ENCODE data around the gene PCDHGA2.
"Not testable (repeated sequence)": the region's sequence is repeated elsewhere in the genome, so short reads cannot be mapped to it uniquely, and the experiment has no call there.

Gene PCDHGA2

DNA sequence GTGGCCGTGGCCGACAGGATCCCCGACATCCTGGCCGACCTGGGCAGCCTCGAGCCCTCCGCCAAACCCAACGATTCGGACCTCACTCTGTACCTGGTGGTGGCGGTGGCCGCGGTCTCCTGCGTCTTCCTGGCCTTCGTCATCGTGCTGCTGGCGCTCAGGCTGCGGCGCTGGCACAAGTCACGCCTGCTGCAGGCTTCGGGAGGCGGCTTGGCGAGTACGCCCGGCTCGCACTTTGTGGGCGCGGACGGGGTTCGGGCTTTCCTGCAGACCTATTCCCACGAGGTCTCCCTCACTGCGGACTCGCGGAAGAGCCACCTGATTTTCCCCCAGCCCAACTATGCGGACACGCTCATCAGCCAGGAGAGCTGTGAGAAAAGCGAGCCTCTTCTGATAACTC is 7.5 kb downstream of the PCDHGA2 start:
- not testable (repeated sequence) for DNase-seq (ENCODE audit: low read depth in 3 of 3)

DNA sequence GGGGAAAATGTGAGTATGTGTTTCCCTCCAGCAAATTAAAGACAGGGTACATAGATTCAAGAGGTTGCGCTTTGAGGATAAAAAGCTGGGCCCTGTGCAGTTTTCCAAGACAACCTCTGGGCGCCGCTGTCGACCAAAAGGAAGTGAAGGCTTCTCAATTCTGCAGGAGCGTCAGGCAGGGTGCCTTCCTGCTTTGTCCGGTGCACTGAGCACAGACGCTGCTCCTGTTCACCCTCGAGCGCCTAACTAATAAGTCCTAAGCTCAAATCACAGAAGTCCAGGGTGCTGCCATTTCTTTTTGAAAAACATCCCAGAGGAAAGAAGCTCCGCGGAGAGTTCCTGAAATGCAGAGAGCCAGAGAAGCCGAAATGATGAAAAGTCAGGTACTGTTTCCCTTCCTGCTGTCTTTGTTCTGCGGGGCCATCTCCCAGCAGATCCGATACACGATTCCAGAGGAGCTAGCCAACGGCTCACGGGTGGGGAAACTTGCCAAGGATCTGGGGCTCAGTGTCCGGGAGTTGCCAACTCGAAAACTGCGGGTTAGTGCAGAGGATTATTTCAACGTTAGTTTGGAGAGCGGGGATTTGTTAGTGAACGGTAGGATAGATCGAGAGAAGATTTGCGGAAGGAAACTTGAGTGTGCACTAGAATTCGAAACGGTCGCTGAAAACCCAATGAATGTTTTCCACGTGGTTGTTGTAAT is 11.5 kb downstream of the PCDHGA2 start, which contains the start of gene PCDHGB1:
TSS of gene PCDHGB1 (plus strand) at position 183 of the 703 bp plus-strand sequence. CDS start at position 345, 162 bp downstream.
- peak in 1 of 3 experiments; percentile 27 for DNase-seq (ENCODE audit: low read depth in 3 of 3)

DNA sequence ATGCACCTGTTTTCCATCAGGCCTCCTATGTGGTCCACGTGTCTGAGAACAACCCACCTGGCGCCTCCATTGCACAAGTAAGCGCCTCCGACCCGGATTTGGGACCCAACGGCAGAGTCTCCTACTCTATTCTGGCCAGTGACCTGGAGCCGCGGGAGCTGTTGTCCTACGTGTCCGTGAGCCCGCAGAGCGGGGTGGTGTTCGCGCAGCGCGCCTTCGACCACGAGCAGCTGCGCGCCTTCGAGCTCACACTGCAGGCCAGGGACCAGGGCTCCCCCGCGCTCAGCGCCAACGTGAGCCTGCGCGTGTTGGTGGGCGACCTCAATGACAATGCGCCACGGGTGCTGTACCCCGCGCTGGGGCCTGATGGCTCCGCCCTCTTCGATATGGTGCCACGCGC is 13.0 kb downstream of the PCDHGA2 start:
- DNase-seq (ENCODE audit: low read depth in 3 of 3): no peak

DNA sequence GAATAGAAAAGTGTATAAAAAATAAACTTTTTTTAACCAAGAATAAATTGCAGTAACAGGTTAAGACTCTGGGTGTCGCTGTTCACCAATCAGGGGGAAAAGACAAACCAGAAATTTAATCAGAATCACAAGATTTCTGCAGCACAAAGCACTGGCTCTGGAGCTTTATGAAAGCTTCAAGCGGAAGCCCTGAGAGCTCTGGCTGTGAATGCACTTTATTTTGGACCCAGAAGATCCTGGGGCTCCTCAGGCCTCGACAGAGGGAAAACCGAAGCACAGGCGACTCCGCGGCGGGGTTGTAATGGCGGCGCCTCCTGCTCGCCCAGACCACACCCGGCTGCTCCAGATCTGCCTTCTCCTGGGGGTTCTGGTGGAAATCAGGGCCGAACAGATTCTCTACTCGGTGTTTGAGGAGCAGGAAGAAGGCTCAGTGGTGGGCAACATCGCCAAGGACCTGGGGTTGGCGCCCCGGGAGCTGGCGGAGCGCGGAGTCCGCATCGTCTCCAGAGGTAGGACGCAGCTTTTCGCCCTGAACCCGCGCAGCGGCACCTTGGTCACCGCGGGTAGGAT is 16.4 kb downstream of the PCDHGA2 start, which contains the start of gene PCDHGA4:
TSS of gene PCDHGA4 (plus strand) at position 122 of the 570 bp plus-strand sequence. CDS start at position 209, 87 bp downstream.
- DNase-seq (ENCODE audit: low read depth in 3 of 3): no peak

DNA sequence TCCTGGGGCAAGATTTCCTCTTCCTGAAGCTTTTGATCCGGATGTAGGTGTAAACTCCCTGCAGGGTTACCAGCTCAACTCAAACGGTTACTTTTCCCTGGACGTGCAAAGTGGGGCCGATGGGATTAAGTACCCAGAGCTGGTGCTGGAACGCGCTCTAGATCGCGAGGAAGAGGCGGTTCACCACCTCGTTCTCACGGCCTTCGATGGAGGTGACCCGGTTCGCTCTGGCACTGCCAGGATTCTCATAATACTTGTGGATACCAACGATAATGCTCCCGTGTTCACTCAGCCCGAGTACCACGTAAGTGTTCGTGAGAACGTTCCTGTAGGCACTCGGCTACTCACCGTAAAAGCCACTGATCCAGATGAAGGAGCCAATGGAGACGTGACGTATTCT is 17.1 kb downstream of the PCDHGA2 start:
- DNase-seq (ENCODE audit: low read depth in 3 of 3): no peak

DNA sequence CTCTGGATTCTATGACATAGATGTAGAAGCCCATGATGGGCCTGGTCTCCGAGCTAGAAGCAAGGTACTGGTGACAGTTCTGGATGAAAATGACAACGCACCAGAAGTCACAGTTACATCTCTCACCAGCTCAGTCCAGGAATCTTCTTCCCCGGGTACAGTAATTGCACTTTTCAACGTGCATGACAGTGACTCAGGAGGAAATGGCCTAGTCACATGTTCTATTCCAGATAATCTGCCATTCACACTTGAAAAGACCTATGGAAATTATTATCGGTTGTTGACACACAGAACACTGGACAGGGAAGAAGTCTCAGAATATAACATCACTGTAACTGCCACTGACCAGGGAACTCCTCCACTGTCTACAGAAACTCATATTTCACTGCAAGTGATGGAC is 17.6 kb downstream of the PCDHGA2 start:
- no peak for DNase-seq (ENCODE audit: low read depth in 3 of 3)

DNA sequence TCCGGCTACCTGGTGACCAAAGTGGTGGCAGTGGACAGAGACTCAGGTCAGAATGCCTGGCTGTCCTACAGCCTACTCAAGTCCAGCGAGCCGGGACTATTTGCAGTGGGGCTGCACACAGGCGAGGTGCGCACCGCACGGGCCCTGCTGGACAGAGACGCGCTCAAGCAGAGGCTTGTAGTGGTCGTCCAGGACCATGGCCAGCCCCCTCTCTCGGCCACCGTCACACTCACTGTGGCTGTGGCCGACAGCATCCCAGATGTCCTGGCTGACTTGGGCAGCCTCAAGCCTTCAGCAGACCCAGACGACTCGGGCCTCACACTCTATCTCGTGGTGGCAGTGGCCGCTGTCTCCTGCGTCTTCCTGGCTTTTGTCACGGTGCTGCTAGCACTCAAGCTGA is 18.4 kb downstream of the PCDHGA2 start:
- DNase-seq (ENCODE audit: low read depth in 3 of 3): no peak

DNA sequence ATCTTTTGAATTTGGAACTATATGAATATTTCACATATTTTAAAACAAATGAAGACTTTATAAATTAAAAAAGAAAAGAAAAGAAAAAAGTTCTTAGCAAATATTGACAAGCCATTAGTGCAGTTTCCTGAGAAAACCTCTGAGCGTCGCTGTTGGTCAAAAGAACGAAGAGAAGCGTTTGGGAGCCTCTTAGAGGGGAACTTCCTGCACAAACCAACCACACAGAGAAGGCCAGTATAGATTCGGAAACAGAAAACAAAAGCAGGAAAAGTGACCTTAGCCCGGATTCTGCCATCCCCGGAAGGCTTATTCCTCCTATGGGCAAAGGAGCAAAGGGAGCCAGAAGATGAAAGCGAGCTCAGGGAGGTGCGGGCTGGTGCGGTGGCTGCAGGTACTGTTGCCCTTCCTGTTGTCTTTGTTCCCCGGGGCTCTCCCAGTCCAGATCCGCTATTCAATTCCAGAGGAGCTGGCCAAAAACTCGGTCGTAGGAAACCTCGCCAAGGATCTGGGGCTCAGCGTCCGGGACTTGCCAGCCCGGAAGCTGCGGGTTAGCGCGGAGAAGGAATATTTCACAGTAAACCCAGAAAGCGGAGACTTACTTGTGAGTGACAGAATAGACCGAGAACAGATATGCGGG is 21.3 kb downstream of the PCDHGA2 start, which contains the start of gene PCDHGB2:
TSS of gene PCDHGB2 (plus strand) at position 205 of the 637 bp plus-strand sequence. CDS start at position 347, 142 bp downstream.
- DNase-seq (ENCODE audit: low read depth in 3 of 3): no peak

DNA sequence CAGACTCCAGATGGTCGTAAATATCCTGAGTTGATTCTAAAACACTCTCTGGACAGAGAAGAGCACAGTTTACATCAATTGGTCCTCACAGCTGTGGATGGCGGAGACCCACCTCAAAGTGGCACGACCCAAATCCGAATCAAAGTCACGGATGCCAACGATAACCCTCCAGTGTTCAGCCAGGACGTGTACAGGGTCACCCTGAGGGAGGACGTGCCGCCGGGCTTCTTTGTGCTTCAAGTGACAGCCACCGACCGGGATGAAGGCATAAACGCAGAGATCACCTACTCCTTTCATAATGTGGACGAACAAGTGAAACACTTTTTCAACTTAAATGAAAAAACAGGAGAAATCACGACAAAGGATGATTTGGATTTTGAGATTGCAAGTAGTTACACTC is 22.1 kb downstream of the PCDHGA2 start:
- DNase-seq (ENCODE audit: low read depth in 3 of 3): no peak

DNA sequence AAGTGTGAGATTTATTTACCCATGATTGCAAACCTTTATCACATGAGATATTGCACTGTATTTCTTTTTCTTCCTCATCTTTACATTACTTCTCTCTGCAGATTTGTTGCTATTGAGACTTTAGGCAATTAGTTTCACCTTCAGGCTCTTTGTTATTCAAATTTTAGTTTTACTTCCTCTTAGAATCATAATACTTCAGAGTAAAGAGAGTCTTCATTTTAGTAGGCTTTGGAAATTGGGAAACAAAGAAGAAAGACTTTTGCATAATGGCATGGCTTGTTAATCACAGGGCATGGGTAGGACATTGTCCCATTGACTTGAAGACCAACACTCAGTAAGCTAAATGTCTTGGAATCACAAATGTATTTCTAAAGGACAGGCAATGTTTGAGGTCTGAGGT is 24.2 kb downstream of the PCDHGA2 start:
- DNase-seq (ENCODE audit: low read depth in 3 of 3): no peak

DNA sequence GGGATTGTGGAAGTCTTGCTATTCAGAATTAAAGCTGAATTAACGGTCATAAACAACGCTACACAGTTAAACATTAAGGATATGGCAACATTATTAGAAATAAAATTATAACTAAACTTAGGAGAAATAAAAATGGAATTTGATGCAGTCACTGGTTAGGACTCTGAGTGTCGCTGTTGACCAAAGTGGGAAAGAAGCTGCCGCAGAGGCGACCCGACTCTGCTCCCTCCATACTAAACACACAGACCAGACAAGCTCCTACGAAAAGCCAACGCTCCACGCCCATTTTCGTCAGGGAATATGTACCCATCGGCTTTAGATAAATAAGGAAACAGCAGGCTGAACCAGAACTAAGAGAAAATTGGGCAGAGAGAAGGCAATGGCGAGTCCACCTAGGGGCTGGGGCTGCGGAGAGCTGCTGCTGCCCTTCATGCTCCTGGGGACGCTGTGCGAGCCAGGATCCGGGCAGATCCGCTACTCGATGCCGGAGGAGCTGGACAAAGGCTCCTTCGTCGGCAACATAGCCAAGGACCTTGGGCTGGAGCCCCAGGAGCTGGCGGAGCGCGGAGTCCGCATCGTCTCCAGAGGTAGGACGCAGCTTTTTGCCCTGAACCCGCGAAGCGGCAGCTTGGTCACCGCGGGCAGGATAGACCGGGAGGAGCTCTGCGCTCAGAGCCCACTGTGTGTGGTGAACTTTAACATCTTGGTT is 25.5 kb downstream of the PCDHGA2 start, which contains the start of gene PCDHGA5:
TSS of gene PCDHGA5 (plus strand) at position 211 of the 709 bp plus-strand sequence. CDS start at position 380, 169 bp downstream.
- no peak for DNase-seq (ENCODE audit: low read depth in 3 of 3)

DNA sequence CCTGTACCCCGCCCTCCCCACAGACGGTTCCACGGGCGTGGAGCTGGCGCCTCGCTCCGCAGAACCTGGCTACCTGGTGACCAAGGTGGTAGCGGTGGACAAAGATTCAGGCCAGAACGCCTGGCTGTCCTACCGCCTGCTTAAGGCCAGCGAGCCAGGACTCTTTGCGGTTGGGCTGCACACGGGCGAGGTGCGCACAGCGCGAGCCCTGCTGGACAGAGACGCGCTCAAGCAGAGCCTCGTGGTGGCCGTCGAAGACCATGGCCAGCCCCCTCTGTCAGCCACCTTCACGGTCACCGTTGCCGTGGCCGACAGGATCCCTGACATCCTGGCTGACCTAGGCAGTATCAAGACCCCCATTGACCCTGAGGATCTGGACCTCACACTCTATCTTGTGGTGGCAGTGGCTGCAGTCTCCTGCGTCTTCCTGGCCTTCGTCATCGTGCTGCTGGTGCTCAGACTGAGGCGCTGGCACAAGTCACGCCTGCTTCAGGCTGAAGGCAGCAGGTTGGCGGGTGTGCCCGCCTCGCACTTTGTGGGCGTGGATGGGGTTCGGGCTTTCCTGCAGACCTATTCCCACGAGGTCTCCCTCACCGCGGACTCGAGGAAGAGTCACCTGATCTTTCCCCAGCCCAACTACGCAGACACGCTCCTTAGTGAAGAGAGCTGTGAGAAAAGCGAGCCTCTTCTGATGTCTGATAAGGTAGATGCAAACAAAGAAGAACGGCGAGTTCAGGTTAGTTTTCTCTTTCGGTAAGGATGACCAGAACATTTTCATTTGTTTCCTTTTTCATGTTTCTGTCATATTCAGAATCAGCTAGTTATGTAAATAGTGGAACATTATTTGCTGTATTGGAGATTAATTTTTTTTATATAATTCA is 27.7 kb downstream of the PCDHGA2 start:
- DNase-seq (ENCODE audit: low read depth in 3 of 3): no peak

DNA sequence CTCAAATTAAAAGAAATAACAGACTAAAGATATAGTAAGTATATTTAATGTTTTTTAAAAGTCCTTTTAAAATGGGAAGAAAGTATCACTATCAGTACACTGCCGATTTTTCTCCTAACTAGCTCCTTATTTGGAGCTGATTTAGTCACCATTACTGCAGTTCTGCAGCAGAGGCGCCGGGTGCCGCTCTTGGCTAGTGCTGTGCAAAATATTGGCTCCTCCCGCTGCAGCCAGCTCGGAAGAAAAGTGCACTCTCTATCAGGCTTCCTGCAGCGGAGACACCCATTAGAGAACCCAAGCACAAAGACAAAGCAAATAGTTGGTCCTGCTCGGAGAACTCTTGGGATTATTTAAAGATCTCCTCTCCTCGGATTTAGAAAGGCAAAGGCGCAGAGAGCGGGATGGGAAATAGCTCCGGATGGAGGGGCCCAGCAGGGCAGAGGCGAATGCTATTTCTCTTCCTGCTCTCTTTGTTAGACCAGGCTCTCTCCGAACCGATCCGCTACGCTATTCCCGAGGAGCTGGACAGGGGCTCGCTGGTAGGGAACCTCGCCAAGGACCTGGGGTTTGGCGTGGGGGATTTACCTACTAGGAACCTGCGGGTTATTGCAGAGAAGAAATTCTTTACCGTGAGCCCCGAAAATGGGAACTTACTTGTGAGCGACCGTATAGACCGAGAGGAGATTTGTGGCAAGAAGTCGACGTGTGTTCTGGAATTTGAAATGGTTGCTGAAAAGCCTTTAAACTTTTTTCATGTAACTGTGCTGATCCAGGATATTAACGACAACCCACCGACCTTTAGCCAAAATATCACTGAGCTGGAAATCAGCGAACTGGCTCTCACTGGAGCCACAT is 31.7 kb downstream of the PCDHGA2 start, which contains the start of gene PCDHGB3:
TSS of gene PCDHGB3 (plus strand) at position 249 of the 855 bp plus-strand sequence. CDS start at position 402, 153 bp downstream.
- peak in 1 of 3 experiments; percentile 15 for DNase-seq (ENCODE audit: low read depth in 3 of 3)

DNA sequence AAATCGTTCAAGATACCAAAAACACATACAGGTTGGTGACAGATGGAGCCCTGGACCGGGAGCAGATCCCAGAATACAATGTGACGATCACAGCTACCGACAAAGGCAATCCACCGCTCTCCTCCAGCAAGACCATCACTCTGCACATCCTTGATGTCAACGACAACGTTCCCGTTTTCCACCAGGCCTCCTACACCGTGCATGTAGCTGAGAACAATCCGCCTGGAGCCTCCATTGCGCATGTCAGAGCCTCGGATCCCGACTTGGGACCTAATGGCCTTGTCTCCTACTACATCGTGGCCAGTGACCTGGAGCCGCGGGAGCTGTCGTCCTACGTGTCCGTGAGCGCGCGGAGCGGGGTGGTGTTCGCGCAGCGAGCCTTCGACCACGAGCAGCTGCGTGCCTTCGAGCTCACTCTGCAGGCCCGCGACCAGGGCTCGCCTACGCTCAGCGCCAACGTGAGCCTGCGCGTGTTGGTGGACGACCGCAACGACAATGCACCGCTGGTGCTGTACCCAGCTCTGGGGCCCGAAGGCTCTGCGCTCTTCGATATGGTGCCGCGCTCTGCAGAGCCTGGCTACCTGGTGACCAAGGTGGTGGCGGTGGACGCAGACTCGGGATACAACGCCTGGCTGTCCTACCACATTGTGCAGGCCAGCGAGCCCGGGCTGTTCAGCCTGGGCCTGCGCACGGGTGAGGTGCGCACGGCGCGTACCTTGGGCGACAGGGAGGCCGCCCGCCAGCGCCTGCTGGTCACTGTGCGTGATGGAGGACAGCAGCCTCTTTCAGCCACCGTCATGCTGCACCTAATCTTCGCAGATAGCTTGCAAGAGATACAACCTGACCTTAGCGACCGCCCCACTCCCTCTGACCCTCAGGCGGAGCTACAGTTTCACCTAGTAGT is 33.3 kb downstream of the PCDHGA2 start:
- no peak for DNase-seq (ENCODE audit: low read depth in 3 of 3)

DNA sequence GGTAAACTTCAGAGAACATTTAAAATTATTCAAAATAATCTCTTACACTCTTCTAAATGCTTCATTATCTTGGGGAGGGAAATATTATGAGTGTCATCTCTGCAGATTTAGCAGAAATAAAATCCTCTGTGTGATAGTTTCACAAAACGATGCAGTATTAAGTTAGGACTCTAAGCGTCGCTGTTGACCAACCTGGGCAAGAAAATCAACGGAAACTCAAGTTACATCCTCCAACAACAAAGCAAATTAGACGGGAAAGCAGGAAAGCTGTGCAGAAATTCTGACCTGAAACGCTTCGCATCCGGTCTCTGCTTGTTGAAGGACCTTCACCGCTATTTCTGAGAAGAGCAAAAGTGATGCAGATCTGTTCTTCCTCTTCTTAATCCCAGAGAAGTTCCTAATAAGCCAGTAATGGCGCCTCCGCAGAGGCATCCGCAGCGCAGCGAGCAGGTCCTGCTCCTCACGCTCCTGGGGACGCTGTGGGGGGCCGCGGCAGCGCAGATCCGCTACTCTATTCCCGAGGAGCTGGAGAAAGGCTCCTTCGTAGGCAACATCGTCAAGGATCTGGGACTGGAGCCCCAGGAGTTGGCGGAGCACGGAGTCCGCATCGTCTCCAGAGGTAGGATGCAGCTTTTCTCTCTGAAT is 35.2 kb downstream of the PCDHGA2 start, which contains the start of gene PCDHGA6:
TSS of gene PCDHGA6 (plus strand) at position 219 of the 645 bp plus-strand sequence. CDS start at position 412, 193 bp downstream.
- DNase-seq (ENCODE audit: low read depth in 3 of 3): no peak

DNA sequence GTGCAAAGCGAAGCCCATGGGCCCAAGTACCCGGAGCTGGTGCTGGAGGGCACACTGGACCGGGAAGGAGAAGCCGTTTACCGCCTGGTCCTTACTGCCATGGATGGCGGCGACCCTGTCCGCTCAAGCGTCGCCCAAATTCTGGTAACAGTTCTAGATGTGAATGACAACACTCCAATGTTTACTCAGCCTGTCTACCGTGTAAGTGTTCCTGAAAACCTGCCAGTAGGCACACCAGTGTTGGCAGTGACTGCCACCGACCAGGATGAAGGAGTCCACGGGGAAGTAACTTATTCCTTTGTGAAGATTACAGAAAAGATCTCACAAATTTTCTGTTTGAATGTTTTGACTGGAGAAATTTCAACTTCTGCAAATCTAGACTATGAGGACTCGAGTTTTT is 36.1 kb downstream of the PCDHGA2 start:
- no peak for DNase-seq (ENCODE audit: low read depth in 3 of 3)

DNA sequence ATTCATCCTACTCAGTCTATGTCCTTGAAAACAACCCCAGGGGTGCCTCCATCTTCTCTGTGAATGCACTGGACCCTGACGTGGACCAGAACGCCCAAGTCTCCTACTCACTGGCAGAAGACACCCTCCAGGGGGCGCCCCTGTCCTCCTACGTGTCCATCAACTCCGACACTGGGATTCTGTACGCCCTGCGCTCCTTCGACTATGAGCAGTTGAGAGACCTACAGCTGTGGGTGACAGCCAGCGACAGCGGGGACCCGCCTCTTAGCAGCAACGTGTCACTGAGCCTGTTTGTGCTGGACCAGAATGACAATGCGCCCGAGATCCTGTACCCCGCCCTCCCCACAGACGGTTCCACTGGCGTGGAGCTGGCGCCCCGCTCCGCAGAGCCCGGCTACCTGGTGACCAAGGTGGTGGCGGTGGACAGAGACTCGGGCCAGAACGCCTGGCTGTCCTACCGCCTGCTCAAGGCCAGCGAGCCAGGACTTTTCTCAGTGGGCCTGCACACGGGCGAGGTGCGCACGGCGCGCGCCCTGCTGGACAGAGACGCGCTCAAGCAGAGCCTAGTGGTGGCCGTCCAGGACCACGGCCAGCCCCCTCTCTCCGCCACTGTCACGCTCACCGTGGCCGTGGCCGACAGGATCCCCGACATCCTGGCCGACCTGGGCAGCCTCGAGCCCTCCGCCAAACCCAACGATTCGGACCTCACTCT is 37.0 kb downstream of the PCDHGA2 start:
- DNase-seq (ENCODE audit: low read depth in 3 of 3): not testable (repeated sequence)
